ENCODE measurements around the gene CTSA.
"Not testable (repeated sequence)": the region's sequence is repeated elsewhere in the genome, so short reads cannot be mapped to it uniquely, and the experiment has no call there.

The CTSA gene

DNA sequence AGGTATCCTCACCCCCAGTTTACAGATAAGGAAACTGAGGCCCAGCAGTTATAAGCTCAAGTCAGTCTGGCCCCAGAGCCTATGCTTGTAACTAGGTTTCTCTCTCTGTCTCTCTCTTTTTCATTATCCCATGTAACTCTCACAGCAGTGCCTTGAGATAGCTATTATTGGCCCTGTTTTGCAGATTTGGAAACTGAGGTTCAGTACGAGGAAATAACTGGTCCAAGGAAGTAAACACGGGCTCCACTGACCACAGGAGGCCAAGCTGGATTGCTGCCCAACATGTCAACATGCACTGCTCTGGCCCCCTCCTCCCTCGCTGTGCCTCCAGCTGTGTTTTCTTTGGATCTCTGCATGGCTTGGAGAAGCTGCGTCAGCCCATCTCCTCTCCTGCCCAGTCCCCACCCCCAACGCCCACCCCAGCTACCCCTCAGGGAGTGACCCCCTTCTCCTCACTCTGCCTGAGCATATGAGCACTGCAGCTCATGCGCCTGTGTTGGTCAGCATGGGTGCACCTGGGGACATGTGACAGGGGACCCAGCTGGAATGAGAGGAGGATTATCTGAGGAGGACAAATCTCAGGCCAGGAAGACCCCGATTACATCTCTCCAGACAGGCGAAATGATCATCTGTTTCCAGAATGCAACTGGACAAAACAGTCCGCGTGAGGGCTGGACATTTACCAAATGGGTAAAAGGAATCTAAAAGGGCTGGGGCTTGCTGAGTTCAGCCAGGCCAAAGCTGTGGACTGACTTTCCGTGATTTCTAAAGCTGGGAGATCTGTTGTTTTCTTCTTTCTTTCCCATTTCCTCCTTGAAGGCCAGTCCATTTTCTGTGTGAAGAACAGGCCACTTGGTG, 28.6 kb downstream of the CTSA start:
- peak; percentile 85 for DNase-seq

DNA sequence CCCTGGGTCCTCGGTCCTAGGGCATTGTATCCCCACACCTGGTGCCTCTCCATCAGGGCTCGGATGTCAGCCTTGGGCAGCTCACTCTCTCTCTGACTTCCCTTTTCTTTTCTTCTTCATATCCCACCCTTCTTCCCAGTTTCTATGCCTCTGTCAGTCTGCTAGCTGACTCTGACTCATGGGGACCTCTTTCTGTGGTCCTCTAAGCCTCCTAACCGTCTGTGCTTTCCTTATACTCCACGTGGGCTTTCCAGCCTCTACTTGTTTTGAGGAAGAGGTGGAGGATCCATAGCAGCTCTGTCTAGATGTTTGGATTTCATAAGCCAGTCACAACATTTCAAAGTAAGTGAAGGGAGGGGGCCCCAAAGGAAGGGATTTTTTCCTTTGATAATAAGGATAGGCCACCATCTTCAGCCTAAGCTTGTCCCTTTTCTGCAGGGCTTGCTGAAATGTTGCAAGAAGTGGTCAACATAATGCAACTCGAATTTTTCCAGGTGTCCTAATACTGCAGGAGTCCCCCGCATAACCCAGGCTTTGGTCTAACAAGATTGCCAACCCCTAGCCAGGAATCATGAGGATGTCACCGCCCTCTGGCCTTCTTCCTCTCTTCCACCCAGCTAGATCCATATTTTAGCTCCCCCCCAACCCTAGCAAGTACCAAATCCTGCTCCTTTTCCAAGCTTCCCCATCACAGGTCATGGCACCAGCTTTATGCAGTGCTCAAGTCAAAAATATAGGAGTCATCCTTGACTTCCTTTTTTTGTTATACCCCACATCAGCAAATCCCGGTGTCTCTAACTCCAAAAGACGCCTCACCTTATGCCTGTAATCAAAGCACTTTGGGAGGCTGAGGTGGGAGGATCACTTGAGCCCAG, 29.6 kb downstream of the CTSA start:
- DNase-seq, result no peak

DNA sequence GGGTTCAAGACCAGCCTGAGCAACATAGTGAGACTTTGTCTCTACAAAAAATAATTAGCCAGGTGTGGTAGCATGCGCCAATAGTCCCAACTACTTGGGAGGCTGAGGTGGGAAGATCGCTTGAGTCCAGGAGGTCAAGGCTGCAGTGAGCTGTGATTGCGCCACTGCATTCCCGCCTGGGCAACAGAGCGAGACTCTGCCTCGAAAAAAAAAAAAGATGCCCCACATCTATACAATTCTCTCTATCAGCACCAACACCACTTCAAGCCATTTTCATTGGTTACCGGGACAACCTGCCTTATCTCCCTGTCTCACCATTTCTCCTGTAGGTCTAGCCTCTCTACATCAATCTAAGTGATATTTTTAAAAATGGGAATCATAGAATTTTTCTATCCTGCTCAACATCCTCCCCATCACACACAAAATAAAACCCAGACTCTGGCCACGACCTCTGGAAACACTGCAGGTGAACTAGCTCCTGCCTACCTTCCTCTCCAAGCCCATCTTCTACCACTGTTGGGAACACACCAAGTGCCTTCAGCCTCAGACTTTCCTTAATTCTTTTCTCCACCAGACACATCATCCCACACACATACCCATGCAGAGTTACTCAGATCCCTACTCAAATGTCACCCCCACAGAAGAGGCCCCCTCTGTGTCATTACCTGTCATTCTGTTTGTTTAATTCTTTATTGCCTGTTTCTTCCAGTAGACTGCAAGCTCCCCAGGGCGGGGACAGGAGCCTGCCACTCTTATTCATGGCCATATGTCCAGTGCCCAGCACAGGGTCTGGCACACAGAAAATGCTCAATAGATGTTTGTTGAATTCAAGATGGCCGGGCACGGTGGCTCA, 30.4 kb downstream of the CTSA start:
- DNase-seq, result no peak

DNA sequence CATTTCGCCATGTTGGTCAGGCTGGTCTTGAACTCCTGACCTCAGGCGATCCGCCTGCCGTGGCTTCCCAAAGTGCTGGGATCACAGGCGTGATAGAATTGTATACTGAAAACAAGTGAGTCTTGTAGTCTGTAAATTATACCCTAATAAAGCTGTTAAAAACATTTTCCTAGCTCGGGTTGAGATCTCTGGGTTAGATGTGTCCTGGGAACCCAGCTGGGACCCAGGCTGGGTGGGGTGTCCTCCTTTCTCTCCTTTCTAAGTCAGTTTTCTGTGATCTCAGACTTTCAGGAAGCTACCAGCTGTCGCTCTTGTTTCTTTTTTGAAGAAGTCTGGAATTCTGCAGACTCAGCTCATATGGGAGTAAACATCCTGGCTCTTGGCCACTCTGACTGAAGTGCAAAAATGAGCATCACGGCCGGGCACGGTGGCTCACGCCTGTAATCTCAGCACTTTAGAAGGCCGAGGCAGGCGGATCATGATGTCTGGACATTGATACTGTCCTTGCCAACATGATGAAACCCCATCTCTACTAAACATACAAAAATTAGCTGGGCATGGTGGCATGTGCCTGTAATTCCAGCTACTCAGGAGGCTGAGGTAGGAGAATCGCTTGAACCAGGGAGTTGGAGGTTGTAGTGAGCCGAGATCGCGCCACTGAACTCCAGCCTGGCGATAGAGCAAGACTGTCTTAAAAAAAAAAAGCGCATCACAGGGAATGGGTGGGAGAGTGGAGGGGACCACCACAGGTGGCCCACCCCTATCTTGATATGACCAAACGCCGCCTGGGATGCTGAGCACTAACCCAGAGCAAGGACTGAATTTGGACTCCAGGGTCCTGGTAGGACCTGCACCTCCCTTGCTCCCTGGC, 33.5 kb downstream of the CTSA start:
- peak; percentile 61 for DNase-seq

DNA sequence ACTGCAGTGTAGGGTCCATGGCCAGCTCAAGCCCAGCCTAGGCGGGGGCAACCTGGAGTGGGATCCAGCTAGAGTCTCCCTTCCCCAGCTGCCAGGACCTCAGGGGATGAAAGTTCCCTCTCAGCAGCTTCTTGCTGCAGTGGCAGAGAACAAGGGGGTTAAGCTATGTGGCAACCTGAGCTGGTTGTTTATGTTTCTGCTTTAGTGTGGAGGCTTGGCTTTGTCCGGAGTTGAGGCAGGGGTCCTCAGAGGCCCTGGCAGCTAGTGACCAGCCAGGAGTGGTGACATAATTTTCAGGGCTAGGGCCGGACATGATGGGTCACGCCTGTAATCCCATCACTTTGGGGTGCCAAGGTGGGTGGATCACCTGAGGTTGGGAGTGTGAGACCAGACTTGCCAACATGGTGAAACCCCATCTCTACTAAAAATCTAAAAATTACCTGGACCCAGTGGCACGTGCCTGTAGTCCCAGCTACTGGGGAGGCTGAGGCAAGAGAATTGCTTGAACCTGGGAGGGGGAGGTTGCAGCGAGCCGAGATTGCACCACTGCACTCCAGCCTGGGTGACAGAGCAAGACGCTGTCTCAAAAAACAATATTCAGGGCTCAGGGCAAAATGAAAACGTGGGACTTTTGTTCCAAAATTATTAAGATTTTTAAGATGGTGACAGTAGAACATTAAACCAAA, 34.8 kb downstream of the CTSA start:
- DNase-seq, result no peak

DNA sequence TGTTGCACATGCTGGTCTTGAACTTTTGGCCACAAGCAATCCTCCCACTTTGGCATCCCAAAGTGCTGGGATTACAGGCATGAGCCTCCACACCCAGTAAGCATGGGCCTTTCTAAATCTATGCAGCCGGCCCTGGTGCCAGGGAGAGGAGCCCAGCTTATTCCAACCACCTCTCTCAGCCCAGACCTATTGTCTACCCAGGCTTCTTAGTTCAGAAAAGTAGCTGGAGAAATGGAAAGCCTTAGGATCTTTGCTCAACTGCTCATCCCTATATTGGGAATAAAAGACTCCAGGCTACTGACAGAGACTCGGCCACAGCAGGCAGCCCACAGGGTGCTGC, 35.6 kb downstream of the CTSA start:
- DNase-seq, result no peak

DNA sequence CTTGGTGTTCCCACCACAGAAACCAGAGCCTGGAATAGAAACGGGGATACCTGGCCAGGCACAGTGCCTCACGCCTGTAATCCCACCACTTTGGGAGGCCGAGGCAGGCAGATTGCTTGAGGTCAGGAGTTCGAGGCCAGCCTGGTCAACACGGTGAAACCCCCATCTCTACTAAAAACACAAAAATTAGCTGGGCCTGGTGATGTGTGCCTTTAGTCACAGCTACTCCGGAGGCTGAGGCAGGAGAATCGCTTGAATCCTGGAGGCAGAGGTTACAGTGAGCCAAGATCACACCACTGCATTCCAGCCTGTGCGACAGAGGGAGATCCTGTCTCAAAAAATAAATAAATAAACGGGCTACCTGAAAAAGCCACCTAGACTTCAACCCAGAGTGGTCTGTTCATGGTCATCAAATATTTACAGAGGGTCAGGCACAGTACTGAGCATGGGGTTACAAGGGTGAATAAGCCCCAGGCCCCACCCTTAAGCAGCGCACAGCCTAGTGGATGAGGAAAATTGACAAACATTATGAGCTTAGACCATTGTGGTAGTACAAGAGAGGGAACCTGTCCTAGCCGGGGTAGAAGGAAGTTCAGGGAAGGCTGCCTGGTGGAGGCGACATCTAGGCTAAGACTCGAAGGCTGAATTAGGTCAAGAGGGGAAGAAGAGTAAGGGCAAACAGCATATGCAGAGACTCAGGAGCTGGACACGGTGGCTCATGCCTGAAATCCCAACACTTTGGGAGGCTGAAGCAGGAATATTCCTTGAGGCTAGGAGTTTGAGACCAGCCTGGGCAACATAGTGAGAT, 36.1 kb downstream of the CTSA start:
- no peak for DNase-seq

DNA sequence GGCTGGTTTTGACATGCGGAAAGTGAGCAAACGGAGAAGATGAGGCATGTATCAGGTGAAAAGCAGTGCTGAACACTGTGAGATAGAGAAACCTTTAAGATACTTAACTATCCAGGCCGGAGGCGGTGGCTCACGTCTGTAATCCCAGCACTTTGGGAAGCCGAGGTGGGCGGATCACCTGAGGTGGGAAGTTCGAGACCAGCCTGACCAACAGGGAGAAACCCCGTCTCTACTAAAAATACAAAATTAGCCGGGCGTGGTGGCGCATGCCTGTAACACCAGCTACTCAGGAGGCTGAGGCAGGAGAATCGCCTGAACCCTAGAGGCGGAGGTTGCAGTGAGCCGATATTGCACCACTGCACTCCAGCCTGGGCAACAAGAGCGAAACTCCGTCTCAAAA, 40.5 kb downstream of the CTSA start:
- DNase-seq, result not testable (repeated sequence)

DNA sequence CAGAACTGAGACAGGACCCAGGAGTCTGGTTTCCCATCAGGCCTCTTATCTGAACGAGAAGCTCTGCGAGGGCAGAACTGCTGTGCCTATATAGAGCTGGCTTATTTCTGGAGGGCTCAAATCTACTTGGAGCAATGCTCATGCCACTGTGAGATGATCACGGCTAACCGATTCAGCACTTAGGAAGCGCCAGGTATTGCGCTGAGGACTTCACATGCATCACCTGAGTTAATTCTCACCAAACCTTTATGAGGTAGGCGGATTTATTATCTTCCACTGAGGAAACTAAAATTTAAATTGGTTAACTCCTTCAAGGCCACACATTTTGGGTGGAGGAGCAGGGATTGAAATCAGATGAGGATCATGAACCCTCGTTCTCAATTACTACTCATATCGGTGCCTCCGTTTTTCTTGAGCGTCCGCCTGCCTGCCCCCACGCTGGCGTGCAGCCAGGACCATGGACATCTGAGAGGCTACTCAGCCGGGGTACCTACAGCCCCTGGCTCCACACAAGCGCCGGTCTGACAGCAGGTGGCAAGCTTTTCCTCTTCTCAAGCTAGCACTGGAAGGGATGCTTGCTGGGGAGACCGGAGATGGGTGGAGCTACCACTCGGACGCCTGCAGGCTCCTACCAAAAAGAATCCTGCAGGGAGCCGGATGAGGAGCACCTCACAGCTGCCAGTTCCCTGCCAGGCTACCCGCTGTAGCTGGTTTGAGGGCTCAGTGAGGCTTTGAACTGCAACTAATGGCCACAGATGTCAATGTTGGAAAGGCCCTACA, 42.3 kb downstream of the CTSA start:
- DNase-seq, result peak; percentile 81

DNA sequence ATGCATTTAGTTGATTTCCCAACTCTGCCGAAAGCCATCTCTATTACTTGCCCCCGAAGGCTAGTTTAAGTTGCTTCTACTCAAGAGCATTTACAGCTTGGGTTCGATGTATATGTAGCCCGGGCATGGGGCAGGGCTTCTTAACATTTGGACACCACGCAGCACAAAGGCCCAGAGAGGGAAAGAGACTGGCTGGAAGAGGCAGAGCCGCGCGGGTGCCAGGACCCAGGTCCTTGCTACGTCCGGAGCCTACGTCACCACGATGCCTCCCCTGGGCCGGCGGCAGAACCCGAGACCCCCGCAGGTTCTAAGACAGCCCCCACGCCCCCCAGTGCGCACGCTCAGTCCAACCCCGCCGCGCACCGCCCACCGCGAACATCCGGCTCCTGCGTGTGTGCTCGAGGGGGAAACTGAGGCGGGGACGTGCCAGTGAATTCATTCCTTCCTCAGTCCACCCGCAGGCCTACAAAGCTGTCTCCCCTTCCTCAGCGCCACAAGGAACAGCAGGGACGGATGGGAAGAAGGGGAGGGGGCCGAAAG, 43.0 kb downstream of the CTSA start:
- peak; percentile 88 for DNase-seq

DNA sequence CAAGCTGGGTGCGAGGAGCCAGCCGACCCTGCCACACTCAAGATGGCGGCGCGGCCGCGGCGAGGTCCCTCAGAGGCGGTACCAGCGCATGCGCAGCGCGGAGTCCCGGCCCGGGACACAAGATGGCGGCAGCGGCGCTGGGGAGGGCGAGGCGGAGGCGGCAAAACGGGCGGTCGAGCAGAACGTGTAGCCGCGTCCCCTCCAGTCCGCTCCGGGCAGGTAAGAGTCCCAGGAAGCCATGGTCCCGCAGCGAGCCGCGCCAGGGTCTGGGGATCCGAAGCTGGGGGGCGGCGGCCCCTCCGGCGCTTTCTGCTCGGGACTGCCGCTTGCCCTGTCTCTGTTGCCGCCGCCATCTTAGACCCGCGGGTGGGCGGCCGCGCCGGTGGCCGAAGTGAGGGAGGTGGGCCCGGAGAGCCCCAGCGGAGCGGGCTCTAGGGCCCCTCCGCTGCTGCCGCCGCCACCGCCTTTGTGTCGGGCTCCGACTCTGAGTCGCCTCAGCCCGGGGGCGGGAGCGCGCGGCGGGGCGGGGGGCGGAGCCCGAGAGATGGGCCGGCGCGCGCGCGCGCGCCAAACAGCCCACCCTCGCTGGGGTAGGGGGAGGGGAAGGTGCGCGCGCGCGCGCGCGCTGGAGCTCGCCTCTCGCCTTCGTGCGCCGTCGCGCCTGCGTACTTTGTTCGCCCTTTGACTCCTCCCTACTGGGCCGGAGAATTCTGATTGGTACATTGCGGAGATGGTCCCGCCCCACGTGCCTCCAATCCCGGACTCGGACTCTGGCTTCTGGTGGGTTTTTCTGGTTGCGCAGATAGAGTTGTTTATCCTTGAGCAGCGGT, 43.7 kb downstream of the CTSA start, which contains the start of gene PCIF1:
TSS of gene PCIF1 (plus strand) at position 98 of the 830 bp plus-strand sequence. CDS start 4,317 bp downstream, outside the sequence.
- DNase-seq, result peak; percentile 98

DNA sequence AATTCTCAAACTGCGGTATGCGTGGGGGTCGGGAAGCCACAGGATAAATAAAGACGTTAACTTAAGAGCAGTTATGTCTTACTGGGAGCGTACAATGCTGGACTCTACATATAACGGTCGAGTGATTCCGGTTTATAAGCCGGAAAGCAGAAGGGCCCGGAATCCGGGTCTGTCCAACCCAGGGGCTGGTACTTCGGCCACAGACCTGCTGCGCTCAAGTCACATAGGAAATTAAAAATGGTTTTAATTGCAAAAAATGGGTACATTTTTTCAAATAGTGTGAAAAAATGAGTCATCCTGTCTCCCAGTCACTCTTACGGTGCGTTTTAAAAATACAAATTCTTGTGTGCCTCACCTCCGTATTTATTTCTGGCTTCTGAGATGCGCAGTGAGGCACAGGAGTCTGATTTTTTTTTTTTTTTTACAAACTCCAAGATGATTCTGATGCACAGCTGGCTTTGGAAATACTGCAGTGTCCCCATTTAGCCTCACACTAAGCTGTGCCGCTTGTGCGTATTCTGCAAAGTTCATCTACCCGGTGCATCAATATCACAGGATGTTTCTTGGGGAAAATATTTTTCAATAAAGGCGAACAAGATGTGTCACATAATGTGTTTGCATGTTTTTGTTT, 44.4 kb downstream of the CTSA start:
- no peak for DNase-seq

DNA sequence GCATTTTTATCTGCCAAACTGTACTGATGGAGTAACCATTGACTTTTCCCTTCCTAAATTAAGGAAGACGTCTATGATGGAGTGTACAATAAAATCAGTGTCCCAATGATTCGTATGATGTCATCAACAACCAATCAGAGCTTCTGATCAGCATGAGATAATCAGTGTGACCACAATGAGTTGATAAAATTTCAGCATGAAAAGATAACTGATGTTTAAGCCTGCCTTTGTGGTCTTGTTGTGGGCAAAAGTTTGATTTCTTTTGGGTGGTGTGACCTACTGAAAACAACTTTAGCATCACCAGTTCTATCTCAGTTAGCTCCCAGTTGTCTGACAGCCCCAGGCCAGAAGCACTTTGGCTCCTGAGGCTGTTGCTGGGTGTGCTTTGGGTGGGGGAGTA, 46.6 kb downstream of the CTSA start:
- DNase-seq, result no peak

DNA sequence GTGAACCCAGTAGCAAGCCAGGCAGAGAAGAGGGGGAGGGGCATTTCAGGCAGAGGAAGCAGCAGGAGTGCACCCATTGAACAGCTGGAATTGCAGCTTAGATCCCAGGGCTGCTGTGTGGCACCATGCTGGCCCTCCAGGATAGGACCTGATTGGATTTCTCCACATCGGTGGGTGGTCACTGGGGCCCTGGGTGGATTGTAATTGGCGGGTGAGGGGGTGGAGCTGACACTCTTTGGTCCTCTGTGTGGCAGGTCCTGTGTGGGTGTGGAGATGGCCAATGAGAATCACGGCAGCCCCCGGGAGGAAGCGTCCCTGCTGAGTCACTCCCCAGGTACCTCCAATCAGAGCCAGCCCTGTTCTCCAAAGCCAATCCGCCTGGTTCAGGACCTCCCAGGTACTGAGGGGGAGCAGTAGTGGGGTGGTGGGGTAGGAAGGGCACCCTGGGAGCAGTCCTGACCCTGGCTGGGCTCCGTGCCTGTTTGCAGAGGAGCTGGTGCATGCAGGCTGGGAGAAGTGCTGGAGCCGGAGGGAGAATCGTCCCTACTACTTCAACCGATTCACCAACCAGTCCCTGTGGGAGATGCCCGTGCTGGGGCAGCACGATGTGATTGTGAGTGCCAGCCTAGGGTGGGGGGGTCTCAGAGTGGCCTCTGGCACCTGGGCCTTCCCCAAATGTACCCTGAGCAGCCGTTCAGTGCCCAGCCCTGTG, 47.7 kb downstream of the CTSA start:
- no peak for DNase-seq

DNA sequence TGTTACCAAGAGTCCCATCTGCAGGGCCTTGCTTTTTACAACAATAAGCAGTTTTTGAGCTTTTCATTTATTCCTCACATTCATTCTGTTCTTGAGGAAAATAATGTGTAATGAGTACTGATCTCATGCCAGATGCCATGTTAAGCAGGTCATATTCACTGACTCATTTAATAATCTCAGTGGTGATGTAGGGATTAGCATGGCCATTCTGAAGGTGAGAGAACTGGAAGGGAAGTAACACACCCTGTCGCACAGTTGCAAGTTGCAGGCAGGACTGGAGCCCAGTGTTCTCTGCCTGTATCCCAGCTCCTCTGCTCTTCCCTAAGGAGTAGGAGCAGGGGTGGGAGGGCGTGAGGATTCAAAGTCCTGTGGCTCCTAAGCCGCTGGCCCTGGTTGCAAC, 48.9 kb downstream of the CTSA start:
- no peak for DNase-seq

DNA sequence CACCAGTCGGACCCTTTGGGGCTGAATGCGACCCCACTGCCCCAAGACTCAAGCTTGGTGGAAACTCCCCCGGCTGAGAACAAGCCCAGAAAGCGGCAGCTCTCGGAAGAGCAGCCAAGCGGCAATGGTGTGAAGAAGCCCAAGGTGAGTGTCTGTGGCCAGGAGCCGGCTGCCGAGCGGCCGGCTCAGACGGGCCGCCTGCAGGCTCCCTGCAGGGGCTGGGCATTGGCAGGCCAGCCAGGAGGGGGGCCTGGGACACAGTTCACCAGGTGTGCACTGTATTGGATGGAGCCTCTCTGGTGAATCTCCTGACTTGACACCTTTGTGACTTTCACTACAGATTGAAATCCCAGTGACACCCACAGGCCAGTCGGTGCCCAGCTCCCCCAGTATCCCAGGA, 49.3 kb downstream of the CTSA start:
- DNase-seq, result no peak

DNA sequence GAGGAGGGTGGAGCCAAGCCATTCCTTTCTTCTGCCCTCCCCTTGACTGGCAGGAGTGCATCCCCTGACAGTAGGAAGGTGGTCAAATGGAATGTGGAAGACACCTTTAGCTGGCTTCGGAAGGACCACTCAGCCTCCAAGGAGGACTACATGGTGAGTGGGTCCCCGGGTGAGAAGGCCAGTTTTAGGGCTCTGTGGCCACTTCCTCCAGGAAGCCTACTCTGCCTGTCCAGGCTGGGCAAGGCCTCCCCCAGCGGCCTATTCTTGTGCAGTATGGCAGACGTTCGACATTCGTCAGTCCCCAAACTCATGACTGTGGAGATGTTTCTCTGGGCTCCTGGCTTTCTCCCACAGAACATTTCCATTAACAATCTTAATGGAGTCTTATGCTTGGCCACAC, 52.5 kb downstream of the CTSA start:
- no peak for DNase-seq
